ENCODE data around the gene MIF4GD.
A peak's percentile ranks its signal among the peaks of the same experiment; 100 is the strongest.
"Not testable (repeated sequence)": the region's sequence is repeated elsewhere in the genome, so short reads cannot be mapped to it uniquely, and the experiment has no call there.

MIF4GD gene

DNA sequence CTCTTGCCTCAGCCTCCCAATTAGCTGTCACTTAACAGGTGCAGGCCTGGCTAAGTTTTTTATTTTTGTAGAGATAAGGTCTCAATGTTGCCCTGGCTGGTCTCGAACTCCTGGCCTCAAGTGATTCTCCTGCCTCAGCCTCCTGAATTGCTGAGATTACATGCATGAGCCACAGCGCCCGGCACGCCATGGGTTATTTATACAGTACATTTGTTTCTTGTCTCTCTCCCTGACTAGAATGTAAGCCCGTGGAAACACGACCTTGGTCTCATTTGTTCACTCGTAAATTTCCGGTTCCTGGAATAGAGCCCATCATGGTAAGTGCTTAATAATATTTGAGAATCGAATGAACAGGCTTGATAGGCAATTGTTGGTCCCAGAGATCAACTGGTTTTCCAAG lies 16.2 kb upstream of the MIF4GD start:
- TF ChIP-seq, protein P1, sequence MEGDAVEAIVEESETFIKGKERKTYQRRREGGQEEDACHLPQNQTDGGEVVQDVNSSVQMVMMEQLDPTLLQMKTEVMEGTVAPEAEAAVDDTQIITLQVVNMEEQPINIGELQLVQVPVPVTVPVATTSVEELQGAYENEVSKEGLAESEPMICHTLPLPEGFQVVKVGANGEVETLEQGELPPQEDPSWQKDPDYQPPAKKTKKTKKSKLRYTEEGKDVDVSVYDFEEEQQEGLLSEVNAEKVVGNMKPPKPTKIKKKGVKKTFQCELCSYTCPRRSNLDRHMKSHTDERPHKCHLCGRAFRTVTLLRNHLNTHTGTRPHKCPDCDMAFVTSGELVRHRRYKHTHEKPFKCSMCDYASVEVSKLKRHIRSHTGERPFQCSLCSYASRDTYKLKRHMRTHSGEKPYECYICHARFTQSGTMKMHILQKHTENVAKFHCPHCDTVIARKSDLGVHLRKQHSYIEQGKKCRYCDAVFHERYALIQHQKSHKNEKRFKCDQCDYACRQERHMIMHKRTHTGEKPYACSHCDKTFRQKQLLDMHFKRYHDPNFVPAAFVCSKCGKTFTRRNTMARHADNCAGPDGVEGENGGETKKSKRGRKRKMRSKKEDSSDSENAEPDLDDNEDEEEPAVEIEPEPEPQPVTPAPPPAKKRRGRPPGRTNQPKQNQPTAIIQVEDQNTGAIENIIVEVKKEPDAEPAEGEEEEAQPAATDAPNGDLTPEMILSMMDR (conservative IDR thresholded peaks at IDR 0.05): no peak
- no peak for TF ChIP-seq ZFX (IDR thresholded peaks at IDR 0.05)
- peak overlapping the region; percentile 75; the same call in 1 of the 2 replicates for H3K27ac ChIP-seq

DNA sequence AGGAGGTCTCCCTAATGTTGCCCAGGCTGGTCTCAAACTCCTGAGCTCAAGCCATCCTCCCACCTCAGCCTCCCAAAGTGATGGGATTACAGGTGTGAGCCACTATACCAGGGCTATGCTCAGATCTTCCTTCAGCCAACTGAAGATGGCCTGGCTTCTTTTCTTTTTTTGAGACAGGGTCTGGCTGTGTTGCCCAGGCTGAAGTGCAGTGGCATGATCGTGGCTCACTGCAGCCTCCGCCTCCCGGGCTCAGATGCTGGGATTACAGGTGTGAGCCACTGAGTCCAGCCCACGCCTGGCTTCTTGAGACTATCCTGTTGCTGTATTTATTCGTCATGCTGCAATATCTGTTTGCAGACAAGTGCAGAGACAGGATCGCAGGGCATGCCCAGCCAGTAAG lies 14.1 kb upstream of the MIF4GD start:
- TF ChIP-seq, protein P1 (conservative IDR thresholded peaks at IDR 0.05): no peak
- TF ChIP-seq ZFX (IDR thresholded peaks at IDR 0.05): no peak
- H3K27ac ChIP-seq: no peak overlapping the region

DNA sequence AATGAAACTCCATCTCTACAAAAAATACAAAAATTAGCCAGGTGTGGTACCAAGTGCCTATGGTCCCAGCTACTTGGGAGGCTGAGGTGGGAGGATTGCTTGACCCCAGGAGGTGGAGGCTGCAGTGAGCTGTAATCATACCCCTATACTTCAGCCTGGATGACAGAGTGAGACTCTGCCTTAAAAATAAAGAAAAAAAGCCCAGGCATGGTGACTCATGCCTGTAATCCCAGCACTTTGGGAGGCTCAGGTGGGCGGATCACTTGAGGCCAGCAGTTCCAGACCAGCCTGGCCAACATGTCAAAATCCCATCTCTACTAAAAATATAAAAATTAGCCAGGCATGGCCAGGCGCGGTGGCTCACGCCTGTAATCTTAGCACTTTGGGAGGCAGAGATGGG lies 9.2 kb upstream of the MIF4GD start:
- H3K27ac ChIP-seq: not testable (repeated sequence)

DNA sequence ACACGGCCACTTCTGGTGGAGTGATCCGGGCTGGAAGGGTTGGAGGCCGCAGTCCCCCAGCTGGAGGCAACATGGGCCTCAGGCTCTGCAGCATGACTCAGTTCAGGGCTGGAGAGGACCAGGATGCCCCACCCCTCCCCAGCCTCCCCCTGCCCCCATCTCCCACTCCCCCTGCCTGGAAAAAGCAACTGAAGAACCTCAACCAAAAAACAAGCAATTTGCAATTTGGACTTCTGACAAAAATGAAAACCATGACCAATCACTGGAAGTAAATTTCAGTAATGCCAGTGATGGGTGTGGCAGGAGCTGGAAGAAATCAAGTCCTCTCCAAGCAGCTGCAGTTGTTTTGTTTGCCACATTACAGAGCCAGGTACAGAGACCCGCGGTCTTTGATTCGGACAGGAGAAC lies 6.6 kb upstream of the MIF4GD start:
- no peak overlapping the region for H3K27ac ChIP-seq
- TF ChIP-seq ZFX (IDR thresholded peaks at IDR 0.05): no peak
- TF ChIP-seq, protein P1 (conservative IDR thresholded peaks at IDR 0.05): no peak

DNA sequence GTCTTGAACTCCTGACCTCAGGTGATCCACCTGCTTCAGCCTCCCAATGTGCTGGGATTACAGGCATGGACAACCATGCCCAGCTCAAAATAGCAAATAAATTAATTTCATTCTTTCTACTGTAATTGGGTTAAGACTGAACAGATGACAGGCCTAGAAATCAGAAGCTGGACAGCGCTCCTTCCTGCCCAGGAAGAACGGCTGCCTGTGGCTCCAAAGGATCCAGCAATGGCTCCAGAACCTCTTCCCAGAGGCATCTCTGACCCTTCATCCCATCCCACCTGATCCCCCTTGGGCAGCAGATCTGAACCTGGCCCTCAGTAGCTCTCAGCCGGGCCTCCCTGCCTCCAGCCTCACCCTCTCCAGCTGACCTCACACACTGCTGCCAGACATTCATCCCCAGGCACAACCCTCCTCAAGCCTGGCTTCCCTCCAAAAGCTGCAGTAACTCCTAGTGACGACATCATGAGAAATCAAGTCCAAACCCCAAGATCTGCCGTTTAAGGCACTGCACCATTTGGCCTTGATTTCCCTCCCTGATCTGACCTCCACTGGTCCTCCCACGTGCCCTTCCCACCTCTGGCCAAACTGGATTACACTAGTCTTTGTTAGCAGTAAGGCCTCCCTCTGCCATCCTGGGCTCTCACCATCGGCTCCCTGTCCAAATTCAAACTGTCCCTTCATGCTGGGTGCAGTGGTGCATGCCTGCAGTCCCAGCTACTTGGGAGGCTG lies 3.1 kb upstream of the MIF4GD start:
- TF ChIP-seq, protein P1 (conservative IDR thresholded peaks at IDR 0.05): no peak
- no peak for TF ChIP-seq ZFX (IDR thresholded peaks at IDR 0.05)
- no peak overlapping the region for H3K27ac ChIP-seq

DNA sequence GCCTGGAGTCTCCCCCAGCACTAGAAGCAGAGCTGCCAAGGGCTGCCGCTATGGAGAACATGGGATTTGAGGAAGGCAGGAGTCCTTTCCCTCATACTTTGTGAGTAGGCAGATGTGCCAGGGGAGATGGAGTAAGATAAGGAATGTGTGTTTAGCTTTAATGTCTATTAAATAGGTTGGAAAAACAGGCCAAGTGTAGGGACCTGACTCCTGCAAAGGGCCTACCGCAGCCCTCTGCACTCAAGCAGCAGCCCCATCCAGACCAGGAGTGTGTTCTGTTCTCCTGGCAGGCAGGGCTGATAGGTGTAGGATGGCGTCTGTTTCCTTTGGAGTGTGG lies 1.8 kb upstream of the MIF4GD start:
- TF ChIP-seq ZFX (IDR thresholded peaks at IDR 0.05): no peak
- TF ChIP-seq, protein P1 (conservative IDR thresholded peaks at IDR 0.05): no peak
- peak overlapping the region; percentile 90 for H3K27ac ChIP-seq

DNA sequence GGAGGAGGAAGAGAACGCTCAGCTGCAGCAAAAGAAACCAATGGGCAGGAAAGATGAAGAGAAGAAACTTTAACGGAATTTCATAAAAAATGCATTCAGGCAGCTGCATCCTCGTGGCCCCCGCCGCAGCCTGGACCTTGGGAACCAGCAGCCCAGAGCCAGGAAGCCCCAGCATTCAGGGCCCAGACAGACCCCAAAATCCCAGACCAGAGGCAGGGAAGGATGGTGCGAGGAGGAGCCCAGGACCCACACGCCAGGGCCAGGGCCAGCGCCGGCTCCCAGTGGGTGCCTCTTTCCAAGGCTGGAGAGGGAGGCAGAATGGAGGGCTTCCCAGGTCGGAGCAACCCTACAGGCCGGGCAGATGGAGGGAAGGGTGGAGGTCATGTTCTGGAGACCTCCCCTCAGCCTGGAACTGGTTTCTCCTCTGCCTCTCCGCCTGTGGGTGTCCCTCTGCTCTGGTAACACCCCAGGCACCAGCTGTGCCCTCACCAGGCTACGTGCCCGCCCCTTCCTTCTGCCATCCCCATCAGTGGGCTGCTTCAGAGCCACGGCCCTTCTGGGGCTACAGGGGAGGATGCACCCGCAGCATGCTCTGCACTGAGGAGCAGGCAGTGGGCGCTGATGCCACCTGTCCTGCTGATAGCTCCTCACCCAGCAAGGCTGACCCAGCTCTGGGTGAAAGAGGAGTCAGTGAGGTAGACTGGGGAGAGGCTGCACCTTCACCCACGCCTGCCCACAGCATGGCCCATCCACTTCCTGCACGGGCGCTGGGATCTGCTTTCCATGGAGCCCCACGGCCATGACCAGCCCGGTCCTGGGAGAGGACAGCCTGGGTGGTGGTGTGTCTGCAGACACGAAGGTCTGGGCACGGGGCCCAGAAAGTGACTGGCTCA lies 1.2 kb upstream of the MIF4GD start:
- H3K27ac ChIP-seq: peak overlapping the region; percentile 90
- TF ChIP-seq, protein P1 (conservative IDR thresholded peaks at IDR 0.05): no peak
- no peak for TF ChIP-seq ZFX (IDR thresholded peaks at IDR 0.05)

All from C4-2B (cell line).